Right hindlimb (tissue), 1 donor: ENCODE results near the gene TMEM145.
"Not testable (repeated sequence)": the region's sequence is repeated elsewhere in the genome, so short reads cannot be mapped to it uniquely, and the experiment has no call there.

ENCODE experiments used
- DNase-seq: peaks from one replicate; pipeline ENCODE4 v3.0.0-alpha.2; 2018

The TMEM145 gene

DNA sequence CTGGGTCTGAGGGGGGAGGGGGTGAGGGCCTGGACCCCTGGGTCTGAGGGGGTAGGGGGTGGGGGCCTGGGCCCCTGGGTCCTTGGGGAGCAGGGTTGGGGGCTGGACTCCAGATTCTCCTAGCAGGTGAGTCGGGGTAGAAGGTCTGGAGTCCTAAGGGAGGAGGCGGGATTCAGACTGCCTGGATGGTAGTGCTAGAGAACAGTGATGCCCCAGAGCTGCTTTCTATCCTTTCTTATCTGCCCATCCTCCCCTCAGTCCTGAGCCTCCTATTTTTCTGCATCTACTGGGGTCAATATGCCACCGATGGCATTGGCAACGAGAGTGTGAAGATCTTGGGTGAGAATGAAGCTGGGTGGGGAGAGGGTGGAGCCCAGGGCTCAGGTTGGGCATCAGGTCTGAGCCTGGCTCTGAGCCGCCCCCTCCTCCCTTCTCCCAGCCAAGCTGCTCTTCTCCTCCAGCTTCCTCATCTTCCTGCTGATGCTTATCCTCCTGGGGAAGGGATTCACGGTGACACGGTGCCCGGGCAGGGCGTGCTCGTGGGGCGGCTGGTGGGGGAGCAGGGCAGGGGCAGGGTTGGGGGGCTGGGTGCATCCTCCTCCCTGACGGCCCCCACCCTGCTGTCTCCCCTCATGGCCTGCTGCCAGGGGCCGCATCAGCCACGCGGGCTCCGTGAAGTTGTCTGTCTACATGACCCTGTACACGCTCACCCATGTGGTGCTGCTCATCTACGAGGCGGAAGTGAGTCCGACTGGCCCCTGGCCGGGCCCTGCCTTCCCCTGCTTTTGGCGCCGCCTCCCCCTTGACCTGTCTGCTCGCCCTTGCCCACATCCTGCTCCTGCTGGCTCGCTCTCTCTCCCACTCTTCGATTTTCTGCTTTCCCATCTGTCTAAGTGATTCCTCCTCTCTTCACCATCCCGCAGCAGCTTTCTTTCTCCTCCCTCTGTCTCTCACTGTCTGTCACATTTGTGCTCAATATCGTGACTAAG is 3.4 kb downstream of the TMEM145 start:
- no peak for DNase-seq

DNA sequence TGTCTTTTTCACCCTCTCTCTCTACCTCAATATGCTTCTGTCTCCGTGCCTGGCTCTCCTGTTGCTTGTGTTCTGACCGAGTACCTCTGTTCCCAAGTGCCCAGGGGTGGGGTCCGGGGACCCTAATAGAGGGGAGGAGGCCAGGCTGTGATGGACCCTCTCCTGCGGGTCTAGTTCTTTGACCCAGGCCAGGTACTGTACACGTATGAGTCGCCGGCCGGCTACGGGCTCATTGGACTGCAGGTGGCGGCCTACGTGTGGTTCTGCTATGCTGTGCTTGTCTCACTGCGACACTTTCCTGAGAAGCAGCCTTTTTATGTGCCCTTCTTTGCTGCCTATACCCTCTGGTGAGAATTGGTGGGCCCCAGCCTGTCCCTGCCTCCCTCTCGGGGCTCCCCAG is 4.4 kb downstream of the TMEM145 start:
- no peak for DNase-seq

DNA sequence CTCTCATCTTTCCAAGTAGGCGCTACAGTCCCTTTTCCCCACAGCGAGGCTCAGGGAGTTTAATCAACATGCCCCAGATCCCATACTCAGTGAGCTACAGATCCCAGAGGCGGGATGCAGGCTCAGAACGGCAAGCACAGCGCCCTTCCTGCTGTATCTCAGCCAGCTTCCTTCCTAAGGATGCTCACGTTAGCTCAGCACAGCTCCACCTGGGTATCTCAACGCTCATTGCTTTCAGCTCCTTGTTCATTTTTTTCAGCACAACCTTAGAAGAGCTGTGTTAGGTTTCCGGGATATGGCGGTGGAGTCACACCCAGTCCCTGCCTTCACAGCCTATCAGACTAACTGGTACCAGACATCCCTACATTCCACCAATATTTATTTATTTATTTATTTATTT is 9.2 kb downstream of the TMEM145 start:
- no peak for DNase-seq

DNA sequence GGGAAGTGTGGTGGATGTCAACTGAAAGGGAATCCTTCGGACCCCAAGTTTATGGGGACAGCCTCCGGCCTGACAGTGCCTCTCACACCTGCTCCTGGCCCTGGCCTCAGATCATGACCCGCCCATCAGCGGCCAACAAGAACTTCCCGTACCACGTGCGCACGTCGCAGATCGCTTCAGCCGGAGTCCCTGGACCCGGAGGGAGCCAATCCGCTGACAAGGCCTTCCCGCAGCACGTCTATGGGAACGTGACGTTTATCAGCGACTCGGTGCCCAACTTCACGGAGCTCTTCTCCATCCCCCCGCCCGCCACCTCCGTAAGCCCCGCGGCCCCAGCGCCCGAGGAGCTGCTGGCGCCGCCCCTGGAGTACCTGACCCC is 10.4 kb downstream of the TMEM145 start:
- no peak for DNase-seq

DNA sequence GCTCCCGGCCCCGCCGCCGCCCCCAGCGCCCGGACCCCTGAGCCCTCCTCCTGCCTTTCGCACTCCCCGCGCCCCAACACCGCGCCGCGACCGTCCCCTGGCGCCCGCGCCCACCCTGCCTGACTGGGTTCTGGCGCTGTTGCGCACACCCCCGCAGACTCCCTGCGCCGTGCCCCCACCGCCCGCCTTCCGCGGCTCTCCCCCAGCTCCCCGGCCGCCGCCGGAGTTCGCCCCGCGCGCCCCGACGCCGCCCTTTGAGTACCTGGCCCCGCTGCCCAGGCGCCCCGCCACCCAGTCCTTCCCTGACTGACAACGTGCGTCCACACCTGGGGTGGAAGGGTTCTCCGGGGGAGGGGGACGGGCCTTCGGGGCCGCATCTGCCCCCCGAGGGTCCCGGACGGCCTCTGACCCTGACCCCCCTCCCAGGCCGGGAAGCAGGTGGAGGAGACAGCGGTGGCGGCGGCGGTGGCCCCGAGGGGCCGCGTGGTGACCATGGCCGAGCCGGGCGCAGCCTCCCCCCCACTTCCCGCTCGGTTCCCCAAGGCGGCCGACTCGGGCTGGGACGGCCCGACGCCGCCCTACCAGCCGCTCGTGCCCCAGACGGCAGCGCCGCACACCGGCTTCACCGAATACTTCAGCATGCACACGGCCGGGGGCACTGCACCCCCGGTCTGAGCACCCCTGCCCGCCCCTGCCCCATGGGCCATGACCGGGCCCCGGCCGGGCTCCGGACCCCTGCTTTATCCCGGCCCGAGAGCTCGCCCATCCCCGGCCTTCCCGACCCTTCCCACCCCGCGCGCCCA is 10.9 kb downstream of the TMEM145 start:
- DNase-seq, result no peak

DNA sequence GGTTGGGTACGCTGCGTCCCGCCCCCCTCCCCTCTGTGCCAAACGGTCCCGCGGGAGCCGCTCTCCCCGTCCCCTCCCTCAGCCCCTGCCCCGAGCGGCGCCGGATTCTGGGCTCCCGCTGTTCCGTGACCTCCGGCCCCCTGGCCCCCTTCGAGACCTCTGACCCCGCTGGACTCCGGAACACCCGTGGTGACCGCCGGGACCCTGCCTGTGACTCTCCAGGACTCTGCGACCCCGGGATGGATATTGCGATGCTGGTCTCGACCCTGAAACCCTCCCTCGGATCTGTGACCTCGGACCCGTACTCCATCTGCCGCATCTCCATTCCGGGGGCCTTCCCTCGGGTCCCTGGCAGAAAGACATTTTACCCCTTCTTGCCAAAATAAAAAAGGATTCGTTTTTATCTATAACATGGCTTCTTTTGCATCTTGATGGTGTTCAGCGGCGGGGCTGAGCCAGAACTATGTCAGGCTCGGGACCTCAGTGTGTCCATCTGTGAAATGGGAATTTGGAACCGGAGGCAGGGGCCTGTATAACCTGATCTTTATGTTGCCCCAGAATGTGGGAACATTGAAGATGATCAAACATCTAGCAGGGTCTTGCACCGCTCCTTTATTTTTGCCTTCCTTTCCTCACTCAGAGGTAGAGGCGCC is 11.7 kb downstream of the TMEM145 start:
- DNase-seq, result no peak

DNA sequence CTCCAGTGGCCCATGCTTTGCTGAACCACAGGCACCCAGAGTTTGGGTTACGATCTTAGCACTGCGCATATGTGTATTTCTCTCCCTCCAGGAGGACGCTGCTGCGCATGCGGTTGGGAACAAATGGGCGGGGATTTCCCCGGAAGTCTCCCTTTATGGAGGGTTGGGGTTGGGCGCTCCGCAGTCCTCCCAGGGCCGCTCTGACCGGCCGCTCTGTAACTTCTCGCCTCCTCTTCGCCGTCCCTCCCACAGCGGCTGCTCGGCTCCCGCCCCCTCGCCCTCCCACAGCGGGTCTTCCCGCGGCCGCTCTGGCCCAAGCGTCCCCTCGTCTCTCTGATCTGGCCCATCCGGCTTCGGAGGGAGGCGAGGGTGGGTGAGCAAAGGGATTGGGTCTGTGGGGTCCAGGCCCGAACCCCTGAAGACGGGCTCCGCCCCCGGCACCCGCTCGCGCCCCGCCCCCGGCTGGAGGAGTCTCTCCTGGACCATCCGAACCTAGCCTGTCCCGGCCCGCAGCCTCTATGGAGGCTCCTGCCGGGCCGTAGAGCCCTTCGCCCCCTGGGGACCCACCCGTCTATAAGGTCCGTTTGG is 12.3 kb downstream of the TMEM145 start, which contains the start of gene MEGF8:
Gene MEGF8, plus strand, starts transcription at position 328 of the 588 bp plus-strand sequence. CDS start 609 bp downstream, outside the sequence.
- peak; percentile 99 for DNase-seq

DNA sequence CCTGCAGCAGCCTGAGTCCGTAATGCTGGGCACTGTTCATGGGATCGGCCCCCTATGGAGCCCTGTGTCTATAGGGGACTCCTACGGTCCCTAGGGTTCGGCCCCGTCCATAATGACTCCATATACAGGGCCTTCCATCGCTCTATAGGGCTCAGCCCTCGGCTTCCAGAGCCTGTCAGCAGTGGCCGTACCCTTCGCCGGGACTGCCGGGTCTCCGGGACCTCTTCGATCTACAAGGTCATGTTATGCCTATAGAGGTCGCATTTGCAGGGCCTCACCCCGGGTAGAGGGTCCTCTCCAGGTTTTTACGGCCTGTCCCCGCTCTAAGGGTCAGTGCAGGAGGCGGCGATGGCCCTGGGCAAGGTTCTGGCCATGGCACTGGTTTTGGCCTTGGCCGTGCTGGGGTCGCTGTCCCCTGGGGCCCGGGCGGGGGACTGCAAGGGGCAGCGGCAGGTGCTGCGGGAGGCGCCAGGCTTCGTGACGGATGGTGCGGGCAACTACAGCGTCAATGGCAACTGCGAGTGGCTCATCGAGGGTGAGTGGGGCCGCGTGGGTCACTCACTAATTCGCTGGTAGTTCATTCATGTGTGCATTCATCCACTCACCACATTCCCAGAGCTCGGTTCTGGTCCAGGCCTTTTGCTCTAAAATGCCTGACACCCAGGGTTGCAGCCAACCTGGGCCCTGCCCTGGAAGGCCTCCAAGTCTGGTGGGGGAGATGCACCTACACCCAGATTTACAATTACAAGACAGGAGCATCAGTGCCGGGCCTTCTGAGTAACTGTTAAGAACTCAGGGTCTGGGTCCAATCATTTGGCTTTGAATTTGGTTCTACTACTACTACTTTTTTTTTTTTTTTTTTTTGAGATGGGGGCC is 13.0 kb downstream of the TMEM145 start:
- DNase-seq, result no peak

DNA sequence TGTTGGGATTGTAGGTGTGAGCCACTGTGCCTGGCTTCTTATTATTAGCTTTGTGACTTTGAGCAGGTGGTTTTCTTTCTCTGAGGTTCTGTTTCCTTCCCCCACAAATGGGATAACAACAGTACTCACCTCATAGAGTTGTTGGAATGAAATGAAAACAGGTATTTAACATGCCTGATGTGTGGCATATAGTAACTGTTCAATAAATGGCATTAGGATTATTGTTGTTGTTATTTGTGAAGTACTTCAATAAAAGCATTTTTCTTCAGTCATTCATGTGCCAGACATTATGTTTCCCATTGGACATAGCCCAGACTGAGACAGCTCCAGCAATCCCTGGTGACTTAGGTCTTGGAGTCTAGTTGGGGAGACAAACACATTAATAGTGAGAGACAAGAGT is 13.9 kb downstream of the TMEM145 start:
- DNase-seq, result no peak

DNA sequence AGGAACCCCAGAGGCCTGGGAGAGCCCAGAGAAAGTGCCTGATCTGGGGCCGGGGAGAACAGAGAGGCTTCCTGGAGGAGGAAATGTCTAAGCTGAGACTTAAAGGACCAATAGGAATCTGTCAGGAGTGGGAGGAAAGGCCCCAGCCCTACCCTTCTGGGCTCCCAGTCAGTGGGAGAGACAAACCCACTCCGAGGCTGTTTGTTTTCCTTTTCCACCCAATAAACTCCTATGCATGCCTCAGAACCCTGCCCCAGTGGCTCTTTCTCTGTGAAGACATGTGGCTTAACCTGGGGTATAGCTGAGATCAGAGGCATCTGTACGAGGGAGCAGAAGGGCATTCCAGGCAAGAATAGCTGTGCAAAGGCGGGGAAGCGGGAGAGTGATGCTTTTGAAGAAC is 14.3 kb downstream of the TMEM145 start:
- no peak for DNase-seq

DNA sequence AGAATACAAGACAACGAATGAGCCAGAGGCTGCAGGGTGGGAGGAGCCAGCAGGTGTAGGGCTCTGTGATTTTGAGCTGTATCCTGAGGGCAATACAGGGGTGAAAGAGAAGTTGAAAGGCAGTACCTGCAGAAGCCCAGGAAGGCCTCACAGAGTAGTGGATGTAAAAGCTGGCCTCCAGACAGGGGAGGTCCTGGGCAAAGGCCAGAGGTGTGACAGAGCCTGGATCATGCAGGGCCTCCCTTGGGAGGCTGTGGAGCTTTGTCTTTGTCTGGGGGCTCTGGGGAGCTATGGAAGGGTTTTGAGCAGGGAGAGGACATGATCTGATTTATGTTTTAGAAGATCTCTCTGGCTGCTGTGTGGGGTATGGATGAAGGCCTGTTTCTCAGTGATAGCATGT is 15.0 kb downstream of the TMEM145 start:
- no peak for DNase-seq

DNA sequence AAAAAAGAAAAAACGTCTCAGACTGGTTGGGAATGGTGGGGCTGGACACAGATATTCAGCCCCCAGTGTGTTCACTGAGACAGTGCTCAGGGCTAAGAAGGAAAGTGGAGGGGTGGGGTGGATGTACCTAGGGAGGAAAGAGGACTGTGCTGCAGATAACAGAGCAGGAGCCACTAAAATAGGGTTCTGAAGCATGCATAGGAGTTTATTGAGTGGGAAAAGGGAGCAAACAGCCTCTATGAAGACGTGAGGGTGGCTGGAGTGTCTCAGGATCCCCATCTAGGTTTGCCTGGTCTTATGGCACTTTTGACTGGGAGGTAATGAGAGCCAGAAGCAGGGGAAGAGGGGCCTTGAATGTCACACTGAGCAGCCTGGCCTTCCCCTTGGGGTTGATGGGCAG is 15.7 kb downstream of the TMEM145 start:
- DNase-seq, result no peak

DNA sequence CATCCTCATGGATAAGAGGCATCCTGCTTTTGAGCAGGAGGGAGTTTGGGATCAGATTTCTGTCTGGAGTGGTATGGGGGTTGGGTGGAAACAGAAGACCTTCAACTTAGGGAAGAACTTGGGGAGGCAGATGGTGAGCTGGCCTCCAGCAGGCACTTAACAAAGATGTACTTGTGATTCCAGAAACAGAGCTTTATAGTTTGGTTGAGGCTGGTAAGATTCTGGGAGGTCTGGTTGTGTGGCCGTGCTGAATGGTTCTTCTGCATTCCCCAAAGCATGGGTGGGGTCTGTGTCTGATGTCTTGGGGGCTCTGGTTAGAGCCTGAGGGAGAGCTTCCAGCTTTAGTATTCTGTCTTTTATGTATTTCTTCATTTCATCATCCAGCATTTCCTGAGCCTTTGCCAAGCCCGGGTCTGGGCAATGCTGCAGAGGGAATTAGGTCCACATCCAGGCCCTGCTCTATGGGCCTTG is 17.2 kb downstream of the TMEM145 start:
- DNase-seq, result no peak

DNA sequence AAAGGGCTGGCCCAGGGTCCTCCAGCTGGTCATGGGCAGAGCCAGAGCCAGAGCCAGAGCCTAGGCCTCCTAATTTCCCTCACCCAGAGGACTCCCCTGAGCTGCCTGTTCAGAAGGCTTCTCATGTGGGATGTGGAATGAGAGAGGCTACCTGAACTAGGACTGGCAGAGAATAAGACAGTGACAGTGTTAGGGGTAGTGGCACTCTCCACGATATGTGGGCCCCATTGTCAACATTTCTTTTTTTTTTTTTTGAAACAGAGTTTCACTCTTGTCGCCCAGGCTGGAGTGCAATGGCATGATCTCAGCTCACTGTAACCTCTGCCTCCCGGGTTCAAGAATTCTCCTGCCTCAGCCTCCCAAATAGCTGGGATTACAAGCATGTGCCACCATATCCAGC is 18.2 kb downstream of the TMEM145 start:
- DNase-seq, result not testable (repeated sequence)

DNA sequence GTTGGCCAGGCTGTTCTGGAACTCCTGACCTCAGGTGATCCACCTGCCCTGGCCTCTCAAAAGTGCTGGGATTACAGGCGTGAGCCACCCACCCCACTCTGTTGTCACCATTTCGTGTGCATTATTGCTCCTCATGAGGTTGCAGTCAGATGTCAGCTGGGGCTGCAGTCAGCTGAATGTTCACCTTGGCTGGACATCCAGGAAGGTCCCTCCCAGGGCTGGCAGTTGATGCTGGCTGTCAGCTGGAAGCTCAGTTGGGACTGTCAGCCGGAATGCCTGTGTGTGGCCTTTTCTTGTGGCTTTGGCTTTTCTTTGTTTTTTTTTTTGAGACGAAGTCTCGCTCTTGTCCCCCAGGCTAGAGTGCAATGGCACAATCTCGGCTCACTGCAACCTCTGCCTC is 18.9 kb downstream of the TMEM145 start:
- no peak for DNase-seq

DNA sequence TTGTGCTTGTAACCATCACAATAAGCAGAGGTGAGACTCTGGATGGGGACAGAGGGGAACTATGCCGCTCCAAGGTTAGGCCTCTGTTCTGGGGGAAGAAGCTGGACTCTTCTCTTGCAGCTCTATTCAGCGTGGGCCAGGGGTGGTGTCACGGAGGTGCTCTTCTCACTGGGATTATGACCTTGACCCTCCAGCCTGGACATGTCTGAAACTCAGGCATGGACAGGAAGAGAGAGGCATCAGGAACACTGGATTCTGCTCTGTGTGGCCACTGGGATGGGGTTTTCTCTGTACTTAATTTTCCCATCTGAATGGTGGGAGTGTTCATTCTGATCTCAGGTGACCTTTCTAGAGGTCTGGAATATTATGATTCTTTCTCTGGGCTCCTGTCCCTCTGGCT is 19.9 kb downstream of the TMEM145 start:
- no peak for DNase-seq

DNA sequence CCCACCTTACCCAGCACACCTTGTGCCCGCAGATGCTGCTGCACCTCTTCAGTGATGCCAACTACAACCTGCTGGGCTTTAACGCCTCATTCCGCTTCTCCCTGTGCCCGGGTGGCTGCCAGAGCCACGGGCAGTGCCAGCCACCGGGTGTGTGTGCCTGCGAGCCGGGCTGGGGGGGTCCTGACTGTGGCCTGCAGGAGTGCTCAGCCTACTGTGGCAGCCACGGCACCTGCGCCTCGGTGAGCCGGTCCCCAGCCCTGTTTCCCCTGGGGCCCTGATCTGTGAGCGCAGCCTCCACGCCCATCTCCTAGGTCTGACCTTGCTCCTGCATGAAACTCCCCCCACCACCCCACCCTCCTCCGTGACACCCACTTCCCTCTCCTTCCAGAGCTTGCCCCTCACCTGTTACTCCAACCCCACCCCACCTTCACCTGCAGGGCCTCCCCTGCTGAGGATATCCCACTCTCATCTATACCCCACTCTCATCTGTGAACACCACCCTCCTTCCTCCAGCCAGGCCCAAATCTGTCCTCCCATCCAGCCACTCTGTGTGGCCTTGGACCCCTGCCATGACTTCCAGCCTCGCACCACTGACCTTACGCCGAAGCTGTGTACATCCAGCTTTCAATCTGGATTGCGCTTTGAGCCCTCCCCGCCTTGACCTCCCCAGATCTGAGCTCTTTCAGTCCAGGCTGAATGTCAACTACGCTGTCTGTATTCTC is 21.0 kb downstream of the TMEM145 start:
- DNase-seq, result no peak

DNA sequence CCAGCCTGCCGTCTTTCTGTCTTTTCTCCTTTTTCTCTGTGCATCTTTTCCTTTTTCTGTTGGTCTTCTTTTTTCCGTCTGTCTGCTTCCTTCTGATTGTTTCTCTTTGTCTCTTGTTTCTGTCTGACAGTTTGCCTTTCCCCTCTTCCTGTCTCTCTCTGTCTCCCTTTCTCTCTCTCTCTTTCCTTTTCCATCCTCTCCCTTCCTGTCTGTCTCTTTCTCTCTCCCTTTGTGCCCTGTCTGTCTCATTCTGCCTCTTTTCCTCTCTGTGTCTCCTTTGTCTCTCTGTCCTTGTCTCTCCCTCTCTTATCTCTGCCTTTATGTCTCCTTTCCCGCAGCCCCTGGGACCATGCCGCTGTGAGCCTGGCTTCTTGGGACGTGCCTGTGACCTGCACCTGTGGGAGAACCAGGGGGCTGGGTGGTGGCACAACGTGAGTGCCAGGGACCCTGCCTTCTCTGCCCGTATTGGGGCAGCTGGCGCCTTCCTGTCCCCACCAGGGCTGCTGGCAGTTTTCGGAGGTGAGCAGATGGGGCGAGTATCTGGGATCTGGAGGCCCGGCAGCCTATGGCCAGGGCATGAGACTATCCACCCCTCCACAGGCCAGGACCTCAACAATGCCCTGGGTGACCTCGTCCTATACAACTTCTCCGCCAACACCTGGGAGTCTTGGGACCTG is 21.7 kb downstream of the TMEM145 start:
- no peak for DNase-seq

DNA sequence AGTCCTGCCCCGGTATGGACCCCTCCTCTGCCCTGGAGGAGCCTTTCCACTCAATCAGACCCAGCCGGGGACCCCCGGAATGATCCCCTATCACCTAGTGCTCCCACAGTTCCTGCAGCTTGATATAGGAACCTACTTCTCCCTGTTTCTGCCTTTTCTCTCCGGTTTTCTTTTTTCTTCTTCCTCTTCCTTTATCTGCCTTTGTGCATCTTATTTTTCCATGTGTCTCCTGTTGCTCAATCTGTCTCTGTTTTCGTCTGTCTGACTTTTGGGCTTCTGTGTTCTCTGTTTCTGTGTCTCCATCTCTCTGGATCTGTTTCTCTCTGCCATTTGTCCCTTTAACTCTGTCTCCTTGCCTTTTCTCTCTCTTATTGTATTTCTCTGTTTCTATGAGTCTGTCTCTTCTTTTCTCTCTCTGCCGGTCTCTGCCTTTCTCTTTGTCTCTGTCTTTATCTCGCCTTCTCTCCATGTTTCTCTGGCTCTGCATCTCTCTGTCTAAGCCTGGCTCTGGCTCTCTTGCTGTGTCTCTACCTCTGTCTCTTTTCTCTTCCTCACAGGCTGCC is 22.3 kb downstream of the TMEM145 start:
- DNase-seq, result no peak

DNA sequence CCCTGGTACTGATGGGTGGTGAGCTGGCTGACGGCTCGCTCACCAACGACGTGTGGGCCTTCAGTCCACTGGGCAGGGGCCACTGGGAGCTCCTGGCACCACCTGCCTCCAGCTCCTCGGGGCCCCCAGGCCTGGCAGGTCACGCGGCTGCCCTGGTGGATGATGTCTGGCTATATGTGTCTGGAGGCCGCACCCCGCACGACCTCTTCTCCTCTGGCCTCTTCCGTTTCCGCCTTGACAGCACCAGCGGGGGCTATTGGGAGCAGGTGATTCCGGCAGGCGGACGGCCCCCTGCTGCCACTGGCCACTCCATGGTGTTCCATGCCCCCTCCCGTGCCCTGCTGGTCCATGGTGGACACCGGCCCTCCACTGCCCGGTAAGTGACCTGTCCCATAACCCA is 22.9 kb downstream of the TMEM145 start:
- no peak for DNase-seq
